Astrocyte (in vitro differentiated cells and primary cell): ENCODE measurements around the gene LGI2.

ENCODE experiments used
- CTCF ChIP-seq: IDR thresholded peaks from 2 replicates; pipeline ENCODE4 v1.5.1; 2011; ENCODE audit warnings: low read depth, mild to moderate bottlenecking, inconsistent platforms, low read length, moderate library complexity; ENCODE audit not compliant: insufficient read depth
- EZH2 ChIP-seq: IDR thresholded peaks from 2 replicates; pipeline ENCODE4 v1.6.1; 2012; ENCODE audit warnings: mild to moderate bottlenecking, low read length, inconsistent platforms; ENCODE audit not compliant: insufficient read depth

GRCh38 chr4:24952667-24953066 lies 78.1 kb downstream of the LGI2 start:
- TF ChIP-seq CTCF (no peak), EZH2 (no peak)
